Measurements from ENCODE around the gene ALAS1.

The ALAS1 gene

GRCh38 chr3:52202384-52203077, 4.6 kb downstream of the ALAS1 start:
- DNase-seq = no peak

- DNase-seq = no peak
Observed at GRCh38 chr3:52203701-52204100, 5.7 kb downstream of the ALAS1 start.

GRCh38 chr3:52204337-52205073, 6.5 kb downstream of the ALAS1 start:
- DNase-seq = no peak

GRCh38 chr3:52205727-52206372, 7.9 kb downstream of the ALAS1 start:
- no peak for DNase-seq

- no peak for DNase-seq
Observed at GRCh38 chr3:52208556-52208955, 10.6 kb downstream of the ALAS1 start.

- no peak for DNase-seq
Observed at GRCh38 chr3:52210037-52210436, 12.1 kb downstream of the ALAS1 start.

- no peak for DNase-seq
Observed at GRCh38 chr3:52210550-52211046, 12.6 kb downstream of the ALAS1 start.

- no peak for DNase-seq
Observed at GRCh38 chr3:52211268-52211891, 13.4 kb downstream of the ALAS1 start.

- no peak for DNase-seq
Observed at GRCh38 chr3:52213005-52213404, 15.0 kb downstream of the ALAS1 start.

- no peak for DNase-seq
Observed at GRCh38 chr3:52213901-52214300, 15.9 kb downstream of the ALAS1 start.

- no peak for DNase-seq
Observed at GRCh38 chr3:52215351-52215750, 17.4 kb downstream of the ALAS1 start.

GRCh38 chr3:52216585-52217408, 18.8 kb downstream of the ALAS1 start:
- peak; percentile 63 for DNase-seq

GRCh38 chr3:52217409-52217805, 19.4 kb downstream of the ALAS1 start:
- DNase-seq = no peak

GRCh38 chr3:52218026-52218425, 20.1 kb downstream of the ALAS1 start:
- DNase-seq = no peak

- peak; percentile 46 for DNase-seq
Observed at GRCh38 chr3:52218454-52218853, 20.5 kb downstream of the ALAS1 start.

- no peak for DNase-seq
Observed at GRCh38 chr3:52218937-52219650, 21.1 kb downstream of the ALAS1 start.

GRCh38 chr3:52220380-52221026, 22.5 kb downstream of the ALAS1 start:
- DNase-seq = peak; percentile 89

- DNase-seq = no peak
Observed at GRCh38 chr3:52221141-52221562, 23.2 kb downstream of the ALAS1 start.

GRCh38 chr3:52221563-52222318, 23.8 kb downstream of the ALAS1 start:
- peak; percentile 64 for DNase-seq
